Measurements from ENCODE around the gene NPIPA5.
"Not testable (repeated sequence)": the region's sequence is repeated elsewhere in the genome, so short reads cannot be mapped to it uniquely, and the experiment has no call there.

GRCh38 chr16:15337974-15338605, 40.0 kb downstream of the NPIPA5 start:
- TF ChIP-seq CTCF (conservative IDR thresholded peaks at IDR 0.05); ZFX (IDR thresholded peaks at IDR 0.05): not testable (repeated sequence)

All from C4-2B (cell line).